Stimulated activated CD8-positive, alpha-beta memory T cell treated with anti-CD3 and anti-CD28 coated beads, Interleukin-15, amount 100 ng/mL, for 24 hours (primary cell): ENCODE results near the gene ARHGAP44.

ENCODE experiments used
- DNase-seq: peaks from one replicate; pipeline ENCODE4 v3.0.0-alpha.2; 2020; ENCODE audit warnings: low read depth

Gene ARHGAP44

DNA sequence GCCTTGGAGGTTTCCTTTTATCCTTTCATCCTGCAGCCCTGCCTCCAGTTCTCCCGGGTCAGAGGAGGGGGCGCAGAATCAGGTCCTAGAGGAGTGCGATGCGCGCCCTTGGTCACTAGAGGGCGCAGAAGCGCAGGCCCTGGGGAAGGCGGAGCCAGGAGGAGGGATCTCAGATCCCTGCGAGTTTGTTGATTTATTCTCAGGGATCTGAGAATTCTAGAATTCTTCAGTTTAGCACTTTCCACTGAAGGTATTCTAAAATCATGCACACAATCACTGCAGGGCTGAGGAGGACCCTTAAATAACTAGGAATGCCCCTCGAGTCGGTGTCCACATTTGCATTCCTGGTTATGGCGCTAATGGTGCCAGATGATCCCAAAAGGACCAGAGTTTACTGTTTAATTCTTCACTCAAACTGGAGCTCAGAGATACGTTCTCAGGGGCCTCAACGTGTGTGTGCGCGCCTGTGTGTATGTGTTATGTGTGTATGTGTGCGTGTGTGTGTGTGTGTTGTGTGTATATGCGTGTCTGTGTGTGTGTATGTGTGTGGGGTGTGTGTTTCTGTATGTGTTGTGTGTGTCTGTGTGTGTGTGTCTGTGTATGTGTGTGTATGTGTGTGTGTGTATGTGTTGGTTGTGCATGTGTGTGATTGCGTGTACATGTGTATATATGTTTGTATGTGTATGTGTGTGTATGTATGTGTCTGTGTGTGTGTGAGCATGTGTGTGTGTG, 235.4 kb downstream of the ARHGAP44 start:
- DNase-seq: peak; percentile 51

GRCh38 chr17:13025258-13025627, 235.9 kb downstream of the ARHGAP44 start:
- DNase-seq: no peak

DNA sequence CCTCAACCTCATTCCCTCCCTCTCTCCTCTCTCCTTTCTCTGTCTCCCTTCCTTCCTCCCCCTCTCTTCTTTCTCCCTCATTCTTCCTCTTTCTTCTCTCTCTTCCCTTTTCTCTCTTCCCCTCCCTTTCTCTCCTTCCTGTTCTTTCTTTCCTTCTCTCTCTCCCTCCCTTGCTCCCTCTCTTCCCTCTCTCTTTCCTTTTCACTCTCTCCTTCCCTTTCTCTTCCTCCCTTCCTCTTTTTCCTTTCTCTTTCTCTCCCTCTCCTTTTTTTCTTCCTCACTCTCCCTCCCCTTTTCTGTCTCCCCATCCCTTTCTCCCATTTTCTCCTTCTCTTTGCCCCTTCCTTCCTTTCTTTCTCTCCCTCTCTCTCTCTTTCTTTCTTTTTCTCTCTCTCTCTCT, 236.4 kb downstream of the ARHGAP44 start:
- no peak for DNase-seq

- no peak for DNase-seq
Observed at GRCh38 chr17:13027246-13027645, 237.9 kb downstream of the ARHGAP44 start.

- no peak for DNase-seq
Observed at GRCh38 chr17:13029340-13029739, 240.0 kb downstream of the ARHGAP44 start.

DNA sequence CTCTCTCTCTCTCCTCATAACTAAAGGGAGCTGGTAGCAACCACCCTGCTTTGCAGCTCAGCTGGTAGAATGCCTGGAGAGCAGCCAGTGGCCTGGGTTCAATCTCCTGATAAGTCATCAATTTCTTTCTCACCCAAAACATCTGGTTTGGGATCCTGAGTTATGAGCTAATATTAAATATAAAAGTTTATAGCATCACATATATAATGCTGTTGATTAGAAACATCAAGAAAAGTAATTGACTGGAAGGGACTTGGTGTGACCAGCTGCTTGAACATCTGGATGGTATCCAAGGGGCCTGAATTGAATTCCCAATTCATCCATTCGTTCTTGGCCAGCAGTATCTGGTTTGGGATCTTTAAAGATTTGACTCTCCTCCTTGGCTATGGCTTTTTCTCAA, 240.8 kb downstream of the ARHGAP44 start:
- no peak for DNase-seq

DNA sequence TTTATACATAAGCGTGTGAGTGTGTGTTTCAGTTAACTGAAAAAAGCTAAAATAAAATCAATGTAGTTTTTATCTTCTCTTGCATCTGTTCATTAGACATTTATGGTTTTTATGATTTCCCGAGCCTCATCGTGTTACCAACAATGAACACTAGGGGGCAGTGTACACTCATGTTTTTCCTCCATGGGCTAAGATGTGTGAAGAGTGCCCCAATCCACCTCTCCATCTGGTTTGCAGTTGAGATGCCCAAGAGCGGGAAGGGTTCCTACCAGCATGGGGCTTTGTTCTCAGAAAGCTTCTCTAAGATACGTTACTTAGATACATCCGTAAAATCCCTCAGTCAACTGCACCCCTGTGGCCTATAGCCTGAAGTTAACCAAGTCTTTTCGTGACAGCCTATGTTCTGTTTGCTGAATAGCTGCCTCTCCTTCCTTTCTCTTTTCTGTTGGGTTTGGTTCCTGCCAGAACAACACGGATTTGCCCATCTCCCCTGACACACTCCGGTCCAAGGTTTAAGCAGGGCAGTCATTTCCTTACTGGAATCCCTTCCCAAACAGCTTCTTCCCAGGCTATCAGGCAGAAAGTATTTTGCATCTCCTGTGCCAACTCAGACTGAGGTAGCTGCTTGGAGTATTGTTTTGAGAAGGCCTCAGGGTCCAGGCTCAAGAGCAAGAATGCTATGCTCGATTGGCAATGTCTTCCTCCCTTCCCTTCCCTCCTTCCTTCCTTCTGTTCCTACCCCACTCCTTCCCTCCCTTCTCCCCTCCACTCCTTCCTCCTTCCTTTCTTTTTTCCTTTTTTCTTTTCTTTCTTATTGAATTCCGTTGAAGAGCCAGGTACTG, 241.4 kb downstream of the ARHGAP44 start:
- no peak for DNase-seq

- DNase-seq: peak; percentile 8
Observed at GRCh38 chr17:13031718-13032350, 242.5 kb downstream of the ARHGAP44 start.

- no peak for DNase-seq
Observed at GRCh38 chr17:13035420-13035819, 246.1 kb downstream of the ARHGAP44 start.

GRCh38 chr17:13036751-13037150, 247.5 kb downstream of the ARHGAP44 start:
- DNase-seq: no peak

GRCh38 chr17:13038931-13039665, 249.8 kb downstream of the ARHGAP44 start:
- DNase-seq: no peak
